Measurements from ENCODE around the gene ABCA2.

ABCA2 gene

DNA sequence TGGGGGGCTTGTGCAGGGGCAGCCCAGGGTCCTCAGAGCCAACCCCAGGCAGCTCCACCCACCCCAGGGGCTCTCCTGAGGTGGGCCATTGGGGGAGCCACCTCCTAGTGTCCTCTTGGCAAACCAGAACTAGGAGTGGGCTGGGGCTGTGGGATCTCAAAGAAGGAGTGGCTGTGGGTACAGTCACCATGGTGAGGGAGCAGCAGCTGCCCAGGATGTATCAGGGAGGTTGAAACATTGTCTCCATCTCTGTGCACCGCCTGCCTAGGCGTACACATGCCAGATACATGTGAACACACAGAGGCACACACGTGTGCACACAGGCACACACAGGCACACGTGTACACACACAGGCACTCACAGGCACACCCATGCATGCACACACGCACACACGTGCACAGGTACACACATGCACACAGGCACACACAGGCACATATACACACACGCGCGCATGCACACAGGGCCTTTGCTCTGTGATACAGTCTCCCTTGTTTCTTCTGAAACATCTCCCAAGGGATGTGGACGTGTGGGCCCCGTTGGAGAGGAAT, 65.3 kb downstream of the ABCA2 start:
- TF ChIP-seq REST (IDR thresholded peaks at IDR 0.05; ENCODE audit: insufficient read depth in 1 of 2, low read depth in 2 of 2, low read length in 2 of 2) = no peak
- no peak for TF ChIP-seq TAF1 (IDR thresholded peaks at IDR 0.05; ENCODE audit: borderline replicate concordance, insufficient read depth, low read length)
- no peak for TF ChIP-seq SIN3A (IDR thresholded peaks at IDR 0.05; ENCODE audit: borderline replicate concordance, insufficient read depth, low read length)
- no peak for TF ChIP-seq POLR2AphosphoS5 (IDR thresholded peaks at IDR 0.05; ENCODE audit: low read depth, low read length)
- no peak for TF ChIP-seq FOXP2 (optimal IDR thresholded peaks at IDR 0.05; ENCODE audit: borderline replicate concordance, extremely low read depth, extremely low read length, insufficient read depth)

GRCh38 chr9:136962163-136962562, 65.9 kb downstream of the ABCA2 start:
- TF ChIP-seq TAF1 (IDR thresholded peaks at IDR 0.05; ENCODE audit: borderline replicate concordance, insufficient read depth, low read length) = no peak
- TF ChIP-seq FOXP2 (optimal IDR thresholded peaks at IDR 0.05; ENCODE audit: borderline replicate concordance, extremely low read depth, extremely low read length, insufficient read depth) = no peak
- TF ChIP-seq POLR2AphosphoS5 (IDR thresholded peaks at IDR 0.05; ENCODE audit: low read depth, low read length) = no peak
- TF ChIP-seq SIN3A (IDR thresholded peaks at IDR 0.05; ENCODE audit: borderline replicate concordance, insufficient read depth, low read length) = no peak
- TF ChIP-seq REST (IDR thresholded peaks at IDR 0.05; ENCODE audit: insufficient read depth in 1 of 2, low read depth in 2 of 2, low read length in 2 of 2) = no peak

DNA sequence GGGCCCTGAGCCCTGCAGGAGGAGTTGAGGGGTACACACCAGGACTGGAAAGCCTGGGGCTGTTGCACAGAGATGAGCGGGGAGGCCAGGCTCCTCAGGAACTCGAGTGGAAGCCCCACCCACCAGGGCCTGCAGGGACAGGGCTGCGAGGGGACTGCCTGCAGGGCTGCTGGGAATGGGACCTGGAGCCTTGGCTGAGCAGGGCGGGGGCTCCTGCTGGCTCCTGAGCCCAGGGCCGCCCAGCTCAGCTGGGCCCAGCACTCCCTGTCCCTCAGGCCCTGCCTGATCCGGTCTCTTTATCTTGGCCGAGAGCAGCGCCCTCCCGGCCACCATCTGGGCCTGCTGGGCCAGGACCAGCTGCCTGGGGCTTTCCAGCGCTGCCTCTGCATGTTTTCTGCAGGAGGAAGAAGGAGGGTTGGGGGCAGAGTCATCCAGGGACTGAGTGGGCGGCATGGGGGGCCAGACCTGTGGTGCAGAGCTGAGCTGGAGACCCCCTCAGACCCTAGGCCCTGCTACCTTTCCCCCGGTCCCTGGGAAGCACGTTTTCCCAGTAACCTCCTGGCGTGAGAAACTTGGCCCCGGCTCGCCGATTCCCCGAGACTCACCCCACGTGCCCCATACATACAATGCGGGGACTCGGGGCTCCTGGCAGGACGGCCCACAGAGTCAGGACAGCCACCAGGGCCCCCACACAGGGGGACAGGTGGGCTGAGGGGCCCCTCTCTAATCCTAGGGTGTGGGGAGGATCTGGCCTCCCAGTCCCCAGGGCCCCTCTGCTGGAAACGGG, 66.6 kb downstream of the ABCA2 start:
- TF ChIP-seq REST (IDR thresholded peaks at IDR 0.05; ENCODE audit: insufficient read depth in 1 of 2, low read depth in 2 of 2, low read length in 2 of 2) (no peak), SIN3A (IDR thresholded peaks at IDR 0.05; ENCODE audit: borderline replicate concordance, insufficient read depth, low read length) (no peak), TAF1 (IDR thresholded peaks at IDR 0.05; ENCODE audit: borderline replicate concordance, insufficient read depth, low read length) (no peak)

- TF ChIP-seq FOXP2 (optimal IDR thresholded peaks at IDR 0.05; ENCODE audit: borderline replicate concordance, extremely low read depth, extremely low read length, insufficient read depth) = no peak
- no peak for TF ChIP-seq SIN3A (IDR thresholded peaks at IDR 0.05; ENCODE audit: borderline replicate concordance, insufficient read depth, low read length)
- no peak for TF ChIP-seq POLR2AphosphoS5 (IDR thresholded peaks at IDR 0.05; ENCODE audit: low read depth, low read length)
- TF ChIP-seq TAF1 (IDR thresholded peaks at IDR 0.05; ENCODE audit: borderline replicate concordance, insufficient read depth, low read length) = no peak
- TF ChIP-seq REST (IDR thresholded peaks at IDR 0.05; ENCODE audit: insufficient read depth in 1 of 2, low read depth in 2 of 2, low read length in 2 of 2) = no peak
Observed at GRCh38 chr9:136960938-136961275, 67.1 kb downstream of the ABCA2 start.

Measured in PFSK-1 (cell line).